Measurements from ENCODE around the gene LEFTY1.

LEFTY1 gene

GRCh38 chr1:225857256-225857655, 31.7 kb downstream of the LEFTY1 start:
- ChIA-PET CTCF (interaction anchor here (1.1 to 1.9 kb wide), 5 partner anchors 8 to 383 kb away, joined by 3 to 6 read pairs (median 5); partner anchors contain the start of gene TMEM63A), POLR2A (no interaction called here)
- DNase-seq (ENCODE audit: low read depth, low spot score), result no peak
- TF ChIP-seq, protein P1, sequence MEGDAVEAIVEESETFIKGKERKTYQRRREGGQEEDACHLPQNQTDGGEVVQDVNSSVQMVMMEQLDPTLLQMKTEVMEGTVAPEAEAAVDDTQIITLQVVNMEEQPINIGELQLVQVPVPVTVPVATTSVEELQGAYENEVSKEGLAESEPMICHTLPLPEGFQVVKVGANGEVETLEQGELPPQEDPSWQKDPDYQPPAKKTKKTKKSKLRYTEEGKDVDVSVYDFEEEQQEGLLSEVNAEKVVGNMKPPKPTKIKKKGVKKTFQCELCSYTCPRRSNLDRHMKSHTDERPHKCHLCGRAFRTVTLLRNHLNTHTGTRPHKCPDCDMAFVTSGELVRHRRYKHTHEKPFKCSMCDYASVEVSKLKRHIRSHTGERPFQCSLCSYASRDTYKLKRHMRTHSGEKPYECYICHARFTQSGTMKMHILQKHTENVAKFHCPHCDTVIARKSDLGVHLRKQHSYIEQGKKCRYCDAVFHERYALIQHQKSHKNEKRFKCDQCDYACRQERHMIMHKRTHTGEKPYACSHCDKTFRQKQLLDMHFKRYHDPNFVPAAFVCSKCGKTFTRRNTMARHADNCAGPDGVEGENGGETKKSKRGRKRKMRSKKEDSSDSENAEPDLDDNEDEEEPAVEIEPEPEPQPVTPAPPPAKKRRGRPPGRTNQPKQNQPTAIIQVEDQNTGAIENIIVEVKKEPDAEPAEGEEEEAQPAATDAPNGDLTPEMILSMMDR (IDR thresholded peaks at IDR 0.05; ENCODE audit: insufficient read depth, low read length, missing control alignments), result no peak
- no peak overlapping the region for H3K4me3 ChIP-seq (ENCODE audit: low read depth, low read length)

DNA sequence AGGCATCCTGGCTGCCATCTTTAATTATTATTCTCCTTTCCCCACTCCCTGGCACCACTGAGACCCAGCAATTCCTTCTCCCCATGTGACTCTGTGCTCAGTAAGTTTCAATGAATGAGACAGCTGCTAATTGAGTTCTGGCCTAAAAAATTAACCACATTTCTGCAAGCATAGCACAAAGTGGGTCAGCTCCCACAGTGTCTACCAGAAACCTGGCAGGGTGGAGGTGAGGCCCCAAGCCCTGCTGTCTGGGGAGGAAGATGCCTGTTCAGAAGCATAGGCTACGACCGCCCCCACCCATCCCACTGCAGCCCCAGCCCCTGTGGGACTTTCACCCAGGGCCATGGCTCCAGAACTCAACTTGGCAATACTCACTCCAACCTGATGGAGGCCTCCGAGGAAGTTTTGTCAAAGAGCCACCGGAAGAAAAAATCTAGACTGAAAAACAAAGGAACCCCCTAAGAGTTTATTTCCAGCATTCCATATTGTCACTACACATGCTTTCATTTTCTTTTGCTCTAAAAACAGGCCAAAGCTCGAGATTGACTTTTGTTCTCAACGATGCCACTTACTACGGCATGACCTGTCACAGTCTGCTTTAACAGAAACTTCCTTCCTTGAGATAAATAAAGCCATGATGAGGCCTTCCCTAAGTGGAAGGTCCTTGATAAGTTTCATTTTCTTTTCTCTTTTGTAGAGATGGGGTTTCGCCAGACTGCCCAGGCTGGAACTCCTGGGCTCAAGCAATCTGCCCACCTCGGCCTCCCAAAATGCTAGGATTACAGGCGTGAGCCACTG, 33.2 kb downstream of the LEFTY1 start:
- TF ChIP-seq, protein P1 (IDR thresholded peaks at IDR 0.05; ENCODE audit: insufficient read depth, low read length, missing control alignments), result no peak
- ChIA-PET POLR2A (no interaction called here), CTCF (interaction anchor here (0.9 to 2.4 kb wide), 8 partner anchors 9 to 382 kb away, joined by 3 to 8 read pairs (median 6); no protein-coding TSS in a partner anchor)
- DNase-seq (ENCODE audit: low read depth, low spot score), result no peak
- H3K4me3 ChIP-seq (ENCODE audit: low read depth, low read length), result no peak overlapping the region

DNA sequence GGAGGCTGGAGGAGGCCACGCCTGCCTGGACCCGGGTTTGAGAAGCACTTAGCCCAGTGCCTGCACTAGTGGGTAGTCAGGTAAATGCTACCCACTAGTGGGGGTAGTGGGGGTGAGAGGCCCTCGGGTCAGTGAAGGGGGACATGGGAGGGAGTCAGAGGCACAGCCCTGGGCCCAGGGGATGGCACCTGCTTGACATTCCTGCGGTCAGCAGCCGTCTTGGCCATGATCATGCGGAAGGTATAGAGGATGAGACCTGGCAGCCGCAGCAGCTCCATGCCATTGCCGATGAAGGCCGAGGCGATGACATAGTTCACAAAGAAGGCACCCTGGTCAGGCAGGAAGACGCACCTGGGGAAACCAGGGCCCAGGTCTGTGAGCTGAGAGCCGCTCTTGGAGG, 35.5 kb downstream of the LEFTY1 start:
- H3K4me3 ChIP-seq (ENCODE audit: low read depth, low read length), result no peak overlapping the region
- ChIA-PET CTCF (interaction anchor here (2.1 to 2.4 kb wide), 2 partner anchors 10 to 80 kb away, joined by 4 to 8 read pairs; no protein-coding TSS in a partner anchor), POLR2A (no interaction called here)
- TF ChIP-seq, protein P1 (IDR thresholded peaks at IDR 0.05; ENCODE audit: insufficient read depth, low read length, missing control alignments), result no peak
- DNase-seq (ENCODE audit: low read depth, low spot score), result no peak

DNA sequence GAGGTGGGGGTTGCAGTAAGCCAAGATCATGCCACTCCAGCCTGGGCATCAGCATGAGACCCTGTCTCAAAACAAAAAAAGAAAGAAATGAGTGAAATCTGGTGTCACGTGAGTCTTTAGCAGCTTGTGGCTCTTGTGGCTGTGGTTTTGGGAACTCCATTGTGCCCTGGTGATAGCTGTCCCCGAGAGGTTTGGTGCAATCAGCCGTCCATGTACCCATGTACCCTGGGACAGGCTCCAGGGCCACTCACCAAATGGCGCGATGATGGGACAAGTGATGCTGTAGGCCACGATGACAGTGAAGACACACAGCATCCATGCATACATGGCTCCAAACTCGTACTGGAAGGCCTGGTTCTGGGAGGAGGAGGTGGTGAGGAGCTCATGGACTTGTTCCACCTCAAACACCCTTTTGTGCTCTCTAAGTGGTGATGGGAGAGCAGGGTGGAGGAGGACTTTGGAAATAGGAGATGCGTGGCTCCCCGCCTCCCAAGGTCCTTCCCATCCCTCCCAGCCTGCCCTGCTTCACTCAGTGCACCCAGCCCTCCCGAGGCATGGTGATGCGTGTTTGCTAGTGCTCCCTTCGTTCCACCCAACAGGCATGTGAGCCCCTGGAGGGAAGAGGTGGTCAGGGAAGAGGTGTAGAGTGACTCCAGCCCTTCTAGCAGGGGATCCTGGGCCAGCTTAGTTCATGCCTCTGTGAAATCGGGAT, 36.4 kb downstream of the LEFTY1 start:
- no peak overlapping the region for H3K4me3 ChIP-seq (ENCODE audit: low read depth, low read length)
- TF ChIP-seq, protein P1 (IDR thresholded peaks at IDR 0.05; ENCODE audit: insufficient read depth, low read length, missing control alignments), result no peak
- POLR2A ChIA-PET, result no interaction called here
- DNase-seq (ENCODE audit: low read depth, low spot score), result no peak
- CTCF ChIA-PET, result interaction anchor here (0.9 to 2.1 kb wide), 3 partner anchors 10 to 378 kb away, joined by 4 read pairs; no protein-coding TSS in a partner anchor

- ChIA-PET CTCF (interaction anchor here (0.9 to 1.3 kb wide), 3 partner anchors 11 to 377 kb away, joined by 3 to 4 read pairs (median 4); no protein-coding TSS in a partner anchor), POLR2A (no interaction called here)
- no peak for DNase-seq (ENCODE audit: low read depth, low spot score)
These were observed 37.1 kb downstream of the LEFTY1 start for GRCh38 chr1:225851805-225852204.

More at GRCh38 chr1:225851805-225852204, 37.1 kb downstream of the LEFTY1 start:
- TF ChIP-seq, protein P1 (IDR thresholded peaks at IDR 0.05; ENCODE audit: insufficient read depth, low read length, missing control alignments), result no peak
- no peak overlapping the region for H3K4me3 ChIP-seq (ENCODE audit: low read depth, low read length)

Measured in AG04449 (cell line).